K562 (cell line): Measurements from ENCODE around the gene WDR90. TPM values are rescaled to one million over a fixed set of nuclear protein-coding genes. Genes with fewer than 3 reads are reported as not detected.

Experiments
- ARHGAP35 ChIP-seq: fragments of 450-650 bp; IDR thresholded peaks from 2 replicates; pipeline ENCODE4 v1.6.1; 2018; ENCODE audit not compliant: partially characterized antibody
- CBX1 ChIP-seq: sonication (generic); IDR thresholded peaks from 2 replicates; pipeline ENCODE4 v1.6.1; 2016; ENCODE audit warnings: antibody characterized with exemption, low read depth, mild to moderate bottlenecking
- CREB5 ChIP-seq: fragments of 250-450 bp; sonication (Bioruptor Pico); IDR thresholded peaks from 2 replicates; pipeline ENCODE4 v1.5.0; 2020; ENCODE audit warnings: mild to moderate bottlenecking
- HMG20B ChIP-seq: fragments of 250-450 bp; sonication (Bioruptor Pico); IDR thresholded peaks from 2 replicates; pipeline ENCODE4 v1.5.0; 2021; ENCODE audit warnings: mild to moderate bottlenecking
- MYBL2 ChIP-seq, 2 experiments: fragments of 450-650 bp in 1 of 2; sonication (generic) in 1 of 2; formaldehyde crosslinking in 1 of 2; IDR thresholded peaks; 2 replicates each; pipeline versions ENCODE4 v1.6.1 to v1.8.1; 2017 to 2022; ENCODE audit warnings: borderline replicate concordance in 1 of 2, inconsistent platforms in 1 of 2, low read depth in 1 of 2, mild to moderate bottlenecking in 1 of 2, missing genetic modification reagents in 1 of 2, moderate library complexity in 1 of 2
- NEUROD1 ChIP-seq: fragments of 150-350 bp; IDR thresholded peaks from 2 replicates; pipeline ENCODE4 v1.6.1; 2014; ENCODE audit warnings: borderline replicate concordance, low read length, low read depth; ENCODE audit not compliant: partially characterized antibody
- PCBP1 ChIP-seq: fragments of 200-400 bp; formaldehyde crosslinking; IDR thresholded peaks from 2 replicates; pipeline ENCODE4 v1.6.1; 2018; ENCODE audit warnings: mild to moderate bottlenecking, low read depth, low read length; ENCODE audit not compliant: poor library complexity, severe bottlenecking
- PHTF2 ChIP-seq: fragments of 250-450 bp; sonication (Bioruptor Pico); IDR thresholded peaks from 2 replicates; pipeline ENCODE4 v1.5.0; 2021; ENCODE audit warnings: mild to moderate bottlenecking
- PML ChIP-seq: IDR thresholded peaks from 2 replicates; pipeline ENCODE4 v1.6.1; 2012; ENCODE audit warnings: low read length, inconsistent platforms
- SFPQ ChIP-seq: fragments of 200-400 bp; formaldehyde crosslinking; IDR thresholded peaks from 2 replicates; pipeline ENCODE4 v1.6.1; 2017; ENCODE audit warnings: mild to moderate bottlenecking, low read depth, low read length, moderate library complexity
- SIRT6 ChIP-seq: IDR thresholded peaks from one replicate; pipeline ENCODE4 v1.6.1; 2012; ENCODE audit warnings: low read depth, mild to moderate bottlenecking, control low read depth, inconsistent platforms, low read length, moderate library complexity
- U2AF2 ChIP-seq: fragments of 200-400 bp; formaldehyde crosslinking; optimal IDR thresholded peaks from 2 replicates; pipeline ENCODE3; 2017; ENCODE audit warnings: low read depth, mild to moderate bottlenecking, low read length
- WHSC1 ChIP-seq: IDR thresholded peaks from one replicate; pipeline ENCODE4 v1.6.1; 2012; ENCODE audit warnings: low read length, control low read depth, inconsistent platforms
- ZC3H4 ChIP-seq: sonication (generic); formaldehyde crosslinking; IDR thresholded peaks from 2 replicates; pipeline ENCODE4 v1.9.0; 2021; ENCODE audit warnings: missing genetic modification reagents, borderline replicate concordance
- ZFP36 ChIP-seq: fragments of 150-350 bp; IDR thresholded peaks from 2 replicates; pipeline ENCODE4 v1.6.1; 2018; ENCODE audit warnings: low read length, low read depth; ENCODE audit not compliant: partially characterized antibody
- ZNF407 ChIP-seq: fragments of 450-650 bp; IDR thresholded peaks from 2 replicates; pipeline ENCODE4 v1.6.1; 2016; ENCODE audit warnings: low read depth
- polyA plus RNA-seq, 8 experiments: library from polyadenylated mRNA; depleted of rRNA in 4 of 8; stranded (reverse) in 5 of 8; unstranded in 3 of 8; fragments of >200 nt; fragmentation: Nextera tagmentation in 2 of 8; fragmentation: Illumina TruSeq in 1 of 8; extraction: Ambion mirVana in 2 of 8; extraction: Trizol in 1 of 8; gene quantifications; 2 replicates each; pipeline versions ENCODE4 v1.2.1 to v1.2.3, GENCODE V29; 2011 to 2014; ENCODE audit warnings: inconsistent platforms in 1 of 8, missing spikeins in 1 of 8
- total RNA-seq, 7 experiments: library from RNA; depleted of rRNA in 6 of 7; stranded (reverse); fragments of >200 nt in 6 of 7; fragmentation: Illumina TruSeq in 2 of 7; extraction: Trizol in 2 of 7; gene quantifications; 2 replicates each; pipeline versions ENCODE4 v1.2.1 to v1.2.3, GENCODE V29; 2011 to 2021; ENCODE audit warnings: low replicate concordance in 1 of 7

Gene WDR90
- total and polyA plus RNA-seq, 9 of the 15 experiments (the other 6 are each of a cell fraction or from before 2014, with no cell fraction given): 0.44 to 12.6 (median 3.3) TPM

- TF ChIP-seq SFPQ (no peak), SIRT6 (no peak), PHTF2 (CRISPR knock-in tag) (no peak), ZFP36 (no peak), CREB5 (CRISPR knock-in tag) (no peak), PML (no peak), ZNF407 (no peak), NEUROD1 (no peak), ZC3H4 (no peak), U2AF2 (no peak), PCBP1 (no peak), HMG20B (CRISPR knock-in tag) (no peak), CBX1 (no peak), ARHGAP35 (no peak), MYBL2 (IDR thresholded peaks at IDR 0.05; ENCODE audit: low read depth) (no peak), MYBL2 (CRISPR knock-in tag; IDR thresholded peaks at IDR 0.05; ENCODE audit: borderline replicate concordance) (no peak), WHSC1 (no peak)
Measured at GRCh38 chr16:635573-636205, 13.5 kb upstream of the WDR90 start (continued).
